NCI-H1436 (cell line): ENCODE data around the gene CYP27B1.

Experiments
- DNase-seq: peaks from one replicate; lab custom pipeline; 2025; lab: John Stamatoyannopoulos, UW

Gene CYP27B1

GRCh38 chr12:57765698-57766463 is 997 bp downstream of the CYP27B1 start:
- DNase-seq, result no peak

GRCh38 chr12:57765003-57765697 is 1.7 kb downstream of the CYP27B1 start:
- peak; percentile 10 for DNase-seq

GRCh38 chr12:57764662-57765002 is 2.2 kb downstream of the CYP27B1 start:
- no peak for DNase-seq

GRCh38 chr12:57763881-57764661 is 2.8 kb downstream of the CYP27B1 start:
- DNase-seq, result no peak

- DNase-seq, result no peak
Observed at GRCh38 chr12:57762463-57762862, 4.4 kb downstream of the CYP27B1 start.

GRCh38 chr12:57761391-57761998 is 5.4 kb downstream of the CYP27B1 start:
- DNase-seq, result no peak

- no peak for DNase-seq
Observed at GRCh38 chr12:57760347-57760982, 6.4 kb downstream of the CYP27B1 start.

GRCh38 chr12:57759360-57759980 is 7.4 kb downstream of the CYP27B1 start:
- DNase-seq, result no peak

GRCh38 chr12:57758552-57759359 is 8.1 kb downstream of the CYP27B1 start:
- no peak for DNase-seq

- no peak for DNase-seq
Observed at GRCh38 chr12:57757771-57758170, 9.1 kb downstream of the CYP27B1 start.

GRCh38 chr12:57756406-57757341 is 10.2 kb downstream of the CYP27B1 start:
- DNase-seq, result peak; percentile 40

GRCh38 chr12:57755454-57756372 is 11.2 kb downstream of the CYP27B1 start:
- no peak for DNase-seq

- no peak for DNase-seq
Observed at GRCh38 chr12:57755194-57755453, 11.8 kb downstream of the CYP27B1 start.

GRCh38 chr12:57754411-57755193 is 12.3 kb downstream of the CYP27B1 start, which contains the start of gene MARCHF9:
Gene MARCHF9 (plus strand): TSS chr12:57755103. CDS start chr12:57755529, 426 bp downstream.
- peak; percentile 86 for DNase-seq

GRCh38 chr12:57753756-57754337 is 13.0 kb downstream of the CYP27B1 start:
- DNase-seq, result no peak

- DNase-seq, result no peak
Observed at GRCh38 chr12:57752668-57753000, 14.2 kb downstream of the CYP27B1 start.
